GM19238 (cell line): Measurements from ENCODE around the gene TNFAIP3.
"Not testable (repeated sequence)": the region's sequence is repeated elsewhere in the genome, so short reads cannot be mapped to it uniquely, and the experiment has no call there.

Source experiments
- DNase-seq: peaks from one replicate; pipeline ENCODE4 v3.0.0; 2011; ENCODE audit warnings: low spot score; ENCODE audit not compliant: insufficient read length

Gene TNFAIP3

GRCh38 chr6:137866914-137867684 lies at the start of gene TNFAIP3:
TNFAIP3 (plus strand) TSS chr6:137867259; CDS start chr6:137871228, 3,969 bp downstream.
- DNase-seq = peak; percentile 76

- DNase-seq = no peak
Measured at GRCh38 chr6:137818440-137818839, 48.6 kb upstream of the TNFAIP3 start.

- no peak for DNase-seq
Measured at GRCh38 chr6:137819740-137820139, 47.3 kb upstream of the TNFAIP3 start.

GRCh38 chr6:137820425-137820824 lies 46.6 kb upstream of the TNFAIP3 start:
- no peak for DNase-seq

- DNase-seq = no peak
Measured at GRCh38 chr6:137820952-137821351, 46.1 kb upstream of the TNFAIP3 start.

- DNase-seq = no peak
Measured at GRCh38 chr6:137821491-137821890, 45.6 kb upstream of the TNFAIP3 start.

GRCh38 chr6:137823826-137824555 lies 43.1 kb upstream of the TNFAIP3 start:
- no peak for DNase-seq

GRCh38 chr6:137824556-137824879 lies 42.5 kb upstream of the TNFAIP3 start:
- DNase-seq = no peak

- no peak for DNase-seq
Measured at GRCh38 chr6:137824896-137825295, 42.2 kb upstream of the TNFAIP3 start.

GRCh38 chr6:137827411-137827940 lies 39.6 kb upstream of the TNFAIP3 start:
- no peak for DNase-seq

- DNase-seq = no peak
Measured at GRCh38 chr6:137827977-137828810, 38.9 kb upstream of the TNFAIP3 start.

- no peak for DNase-seq
Measured at GRCh38 chr6:137829641-137830083, 37.4 kb upstream of the TNFAIP3 start.

- no peak for DNase-seq
Measured at GRCh38 chr6:137830511-137830911, 36.5 kb upstream of the TNFAIP3 start.

- no peak for DNase-seq
Measured at GRCh38 chr6:137832110-137832509, 34.9 kb upstream of the TNFAIP3 start.

GRCh38 chr6:137834508-137834907 lies 32.6 kb upstream of the TNFAIP3 start:
- no peak for DNase-seq

GRCh38 chr6:137836788-137837187 lies 30.3 kb upstream of the TNFAIP3 start:
- no peak for DNase-seq

GRCh38 chr6:137838090-137838489 lies 29.0 kb upstream of the TNFAIP3 start:
- DNase-seq = not testable (repeated sequence)

- not testable (repeated sequence) for DNase-seq
Measured at GRCh38 chr6:137838597-137838996, 28.5 kb upstream of the TNFAIP3 start.

- no peak for DNase-seq
Measured at GRCh38 chr6:137839076-137839475, 28.0 kb upstream of the TNFAIP3 start.

- no peak for DNase-seq
Measured at GRCh38 chr6:137840252-137840651, 26.8 kb upstream of the TNFAIP3 start.

GRCh38 chr6:137843211-137843610 lies 23.8 kb upstream of the TNFAIP3 start:
- no peak for DNase-seq

- not testable (repeated sequence) for DNase-seq
Measured at GRCh38 chr6:137844327-137844726, 22.7 kb upstream of the TNFAIP3 start.
